Measurements from ENCODE around the gene POLR2J.
"Not testable (repeated sequence)": the region's sequence is repeated elsewhere in the genome, so short reads cannot be mapped to it uniquely, and the experiment has no call there.

POLR2J gene

GRCh38 chr7:102478314-102479208 lies at the start of gene POLR2J:
Gene POLR2J (minus strand): TSS chr7:102478922. CDS start chr7:102478860, 62 bp downstream.
- DNase-seq: peak; percentile 92

DNA sequence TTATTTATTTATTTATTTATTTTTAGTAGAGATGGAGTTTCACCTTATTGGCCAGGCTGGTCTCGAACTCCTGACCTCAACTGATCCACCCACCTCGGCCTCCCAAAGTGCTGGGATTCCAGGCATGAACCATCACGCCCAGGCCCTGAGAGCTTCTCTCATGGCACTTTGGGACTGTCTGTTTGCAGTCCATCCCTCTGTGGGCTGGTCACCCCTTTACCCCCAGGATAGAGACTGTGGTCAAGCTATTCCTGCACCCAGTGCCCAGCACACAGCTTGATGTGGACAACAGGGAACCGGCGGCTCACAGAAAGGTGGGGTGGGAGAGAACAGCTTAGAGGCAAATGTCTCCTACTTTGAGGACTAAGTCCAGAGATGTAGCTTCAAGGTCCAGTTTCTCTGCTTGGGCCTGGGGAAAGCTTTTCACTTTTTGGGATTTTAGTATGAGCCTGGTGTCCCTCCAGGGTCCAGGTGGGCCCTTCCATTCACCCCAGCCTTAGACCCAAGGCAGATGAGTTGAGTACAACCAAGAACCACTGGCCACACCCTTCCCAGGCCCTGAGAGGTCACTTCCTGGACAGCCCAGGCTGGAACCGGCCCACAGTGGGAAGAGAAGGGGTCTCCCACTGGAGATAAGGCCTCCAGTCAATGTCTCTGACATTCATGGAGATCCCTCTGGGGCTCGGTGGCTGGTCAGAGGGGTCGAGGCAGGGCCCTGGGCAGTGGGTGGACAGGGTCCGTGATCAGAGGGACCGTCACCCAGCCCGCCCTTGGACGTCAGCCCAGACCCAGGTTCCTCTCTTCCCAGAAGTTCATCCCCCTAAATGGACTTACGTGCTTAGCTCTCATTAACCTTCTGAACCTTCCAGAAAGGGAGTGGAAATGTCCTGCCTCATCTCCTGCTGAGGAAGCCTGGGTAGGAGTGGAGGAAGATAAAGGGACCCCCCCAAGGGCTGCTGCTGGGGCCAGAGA lies 49.4 kb upstream of the POLR2J start:
- DNase-seq: peak; percentile 20

DNA sequence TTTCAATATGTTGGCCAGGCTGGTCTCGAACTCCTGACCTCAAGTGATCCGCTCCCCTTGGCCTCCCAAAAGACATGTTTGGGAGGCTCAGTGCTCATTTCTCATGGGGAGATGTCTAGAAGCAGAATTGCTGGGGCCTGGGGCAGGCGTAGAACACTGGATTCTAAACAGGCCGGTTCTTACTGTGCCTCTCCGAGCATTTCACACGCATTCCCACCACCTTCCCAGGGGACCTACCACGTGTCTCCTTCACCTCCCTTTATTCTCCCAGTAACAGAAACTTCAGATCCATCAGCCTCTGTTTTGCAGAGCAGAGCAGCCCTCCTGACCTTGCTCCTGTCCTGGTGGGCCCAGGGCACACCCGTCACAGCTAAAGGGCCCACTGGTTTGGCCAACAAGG lies 48.5 kb upstream of the POLR2J start:
- not testable (repeated sequence) for DNase-seq

DNA sequence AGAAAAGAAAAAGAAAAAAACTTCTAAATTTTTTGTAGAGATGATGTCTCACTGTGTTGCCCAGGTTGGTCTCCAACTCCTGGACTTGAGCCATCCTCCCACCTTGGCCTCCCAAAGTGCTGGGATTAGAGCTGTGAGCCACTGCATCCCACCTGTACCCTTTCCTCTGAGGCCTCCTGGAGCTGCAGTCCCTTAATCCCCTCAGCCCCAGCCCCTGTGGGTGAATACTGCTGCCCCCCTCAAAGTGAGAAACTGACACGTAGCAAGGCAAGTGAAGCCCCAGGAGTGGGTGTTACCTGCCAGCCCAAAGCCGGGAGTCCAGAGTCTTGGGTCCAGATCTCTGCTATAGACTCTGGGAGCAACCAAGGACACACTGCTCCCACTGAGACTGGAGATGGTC lies 46.1 kb upstream of the POLR2J start:
- not testable (repeated sequence) for DNase-seq

GRCh38 chr7:102520797-102521196 lies 42.1 kb upstream of the POLR2J start:
- DNase-seq: not testable (repeated sequence)

DNA sequence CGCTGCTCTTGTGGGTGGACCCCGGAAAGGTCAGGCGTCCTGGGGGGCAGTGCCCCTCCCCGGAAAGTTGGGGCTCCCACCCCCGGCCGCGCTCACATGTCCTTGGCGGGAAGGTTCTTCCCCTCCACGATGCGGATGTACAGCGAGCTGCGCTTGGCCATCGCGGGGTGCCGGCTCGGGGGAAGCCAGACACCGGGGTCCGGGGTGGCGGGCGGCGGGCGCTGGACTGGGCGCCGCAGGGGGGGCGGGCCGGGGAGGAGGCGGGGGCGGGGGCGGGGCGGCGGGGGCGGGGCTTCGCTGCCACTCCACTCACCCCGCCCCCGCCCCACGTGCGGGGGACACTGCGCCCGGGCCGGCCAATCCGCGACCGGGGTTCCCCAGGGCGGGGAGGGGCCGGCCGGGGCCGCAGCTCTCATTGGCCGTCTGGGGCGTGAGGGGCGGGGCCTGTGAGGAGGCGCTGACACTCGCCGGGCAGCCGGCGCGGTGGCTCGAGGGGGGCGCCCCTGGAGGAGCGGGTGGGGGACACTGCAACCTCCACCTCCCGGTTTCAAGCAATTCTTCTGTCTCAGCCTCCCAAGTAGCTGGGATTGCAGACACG lies 38.9 kb upstream of the POLR2J start, which contains the start of gene RASA4B:
Gene RASA4B (minus strand): TSS at position 228 of the 598 bp plus-strand sequence. CDS start 67 bp downstream, at position 161.
- DNase-seq: not testable (repeated sequence)

GRCh38 chr7:102516951-102517350 lies 38.2 kb upstream of the POLR2J start:
- not testable (repeated sequence) for DNase-seq

DNA sequence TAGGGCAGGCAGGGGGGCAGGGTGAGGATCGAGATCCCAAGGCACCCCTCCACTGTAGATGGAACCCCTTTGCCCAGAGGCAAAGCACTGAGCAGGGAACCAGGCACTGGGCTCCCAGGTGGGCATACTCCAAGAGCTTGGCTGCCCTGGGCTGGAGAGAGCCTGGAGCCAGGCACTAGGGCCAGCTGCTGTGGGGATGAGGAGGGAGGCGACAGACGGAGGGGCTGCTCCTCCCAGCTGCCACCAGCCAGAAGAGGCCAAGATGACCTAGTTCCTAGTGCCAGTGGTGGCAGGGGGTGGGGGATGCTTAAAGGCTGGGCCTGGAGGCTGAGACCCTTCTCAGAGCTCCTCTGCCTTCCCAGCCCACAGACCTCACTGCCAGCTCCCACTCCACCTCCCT lies 37.2 kb upstream of the POLR2J start:
- DNase-seq: not testable (repeated sequence)

DNA sequence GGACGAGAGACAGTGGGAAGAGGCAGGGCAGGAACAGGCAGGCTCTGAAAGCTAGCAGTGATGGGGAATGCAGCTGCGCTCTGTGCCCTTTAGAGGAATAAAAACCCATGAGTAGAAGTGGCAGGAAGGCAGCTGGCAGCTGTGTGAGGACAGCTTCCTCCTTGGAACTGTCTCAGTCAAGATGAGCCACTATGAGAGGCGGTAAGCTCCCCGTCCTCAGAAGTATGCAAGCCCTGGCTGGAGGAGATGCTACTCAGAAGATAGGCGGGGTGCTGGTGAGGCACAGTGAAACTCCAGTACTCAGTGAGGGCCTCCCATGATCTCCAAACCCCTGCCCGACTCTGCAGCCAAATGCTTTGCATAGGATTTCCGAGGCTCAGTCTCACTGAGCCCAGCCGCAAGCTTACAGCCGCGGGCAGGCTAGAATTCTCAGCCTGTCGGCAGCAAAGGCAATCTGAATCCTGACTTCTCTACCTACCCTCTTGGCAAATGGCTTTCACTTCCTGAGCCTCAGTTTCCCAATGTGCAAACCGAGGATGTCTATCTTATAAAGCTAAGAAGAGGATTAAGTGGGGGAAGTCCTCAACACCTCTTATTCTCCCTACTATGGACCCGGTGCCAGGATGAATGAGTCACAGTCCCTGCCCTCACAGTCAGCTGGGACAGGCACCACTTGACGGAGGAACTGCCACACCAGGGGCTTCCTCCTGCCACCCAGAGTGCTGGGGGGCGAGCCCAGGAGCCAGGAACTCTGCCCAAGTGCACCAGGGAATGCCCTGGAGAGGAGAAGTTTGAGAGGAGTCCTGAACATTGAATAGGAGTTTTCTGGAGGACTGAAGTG lies 36.4 kb upstream of the POLR2J start:
- DNase-seq: not testable (repeated sequence)

GRCh38 chr7:102512642-102513221 lies 34.0 kb upstream of the POLR2J start:
- DNase-seq: not testable (repeated sequence)

DNA sequence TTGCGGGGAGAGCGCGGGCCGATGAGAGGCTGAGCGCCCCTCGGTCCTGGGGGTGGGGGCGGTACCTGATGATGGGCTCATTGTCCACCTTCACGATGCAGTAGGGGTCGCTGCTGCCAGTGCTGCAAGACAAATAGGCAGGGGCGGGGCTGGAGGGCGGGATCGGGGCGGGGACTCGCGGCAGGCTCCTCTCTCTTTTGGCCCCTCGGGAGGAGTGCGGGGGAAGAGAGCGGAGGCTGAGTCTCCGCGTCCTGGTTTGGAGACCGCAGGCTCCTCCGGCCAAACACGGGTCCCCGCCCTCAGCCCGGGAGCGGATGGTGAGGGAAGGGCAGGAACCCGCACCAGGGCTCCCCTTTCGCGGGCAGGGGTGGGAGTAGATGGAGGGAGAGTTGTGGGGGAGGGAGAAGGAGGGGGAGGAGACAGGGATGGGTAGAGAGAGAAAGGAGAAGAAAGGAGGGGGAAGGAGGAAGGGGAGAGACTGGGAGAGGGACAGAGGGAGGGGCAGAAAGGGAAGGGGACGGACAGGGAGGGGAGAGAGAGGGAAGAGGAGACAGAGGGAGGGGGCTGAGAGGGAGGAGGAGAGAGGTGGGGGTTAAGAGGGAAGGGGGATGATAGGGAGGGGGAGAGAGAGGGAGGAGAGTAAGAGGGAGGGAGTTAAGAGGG lies 33.3 kb upstream of the POLR2J start:
- DNase-seq: not testable (repeated sequence)

DNA sequence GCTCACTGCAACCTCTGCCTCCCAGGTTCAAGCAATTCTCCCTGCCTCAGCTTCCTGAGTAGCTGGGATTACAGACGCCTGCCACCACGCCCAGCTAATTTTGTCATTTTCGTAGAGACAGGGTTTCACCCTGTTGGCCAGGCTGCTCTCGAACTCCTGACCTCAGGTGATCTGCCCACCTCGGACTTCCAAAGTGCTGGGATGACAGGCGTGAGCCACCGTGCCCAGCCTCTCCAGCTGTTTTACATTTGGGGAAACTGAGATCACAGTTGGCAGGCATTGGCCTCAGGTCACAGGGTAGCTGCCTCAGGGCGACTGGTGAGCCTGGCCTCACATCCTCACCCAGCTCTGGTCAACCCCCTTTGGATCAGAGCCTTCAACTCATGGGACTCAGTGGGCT lies 31.9 kb upstream of the POLR2J start:
- not testable (repeated sequence) for DNase-seq

DNA sequence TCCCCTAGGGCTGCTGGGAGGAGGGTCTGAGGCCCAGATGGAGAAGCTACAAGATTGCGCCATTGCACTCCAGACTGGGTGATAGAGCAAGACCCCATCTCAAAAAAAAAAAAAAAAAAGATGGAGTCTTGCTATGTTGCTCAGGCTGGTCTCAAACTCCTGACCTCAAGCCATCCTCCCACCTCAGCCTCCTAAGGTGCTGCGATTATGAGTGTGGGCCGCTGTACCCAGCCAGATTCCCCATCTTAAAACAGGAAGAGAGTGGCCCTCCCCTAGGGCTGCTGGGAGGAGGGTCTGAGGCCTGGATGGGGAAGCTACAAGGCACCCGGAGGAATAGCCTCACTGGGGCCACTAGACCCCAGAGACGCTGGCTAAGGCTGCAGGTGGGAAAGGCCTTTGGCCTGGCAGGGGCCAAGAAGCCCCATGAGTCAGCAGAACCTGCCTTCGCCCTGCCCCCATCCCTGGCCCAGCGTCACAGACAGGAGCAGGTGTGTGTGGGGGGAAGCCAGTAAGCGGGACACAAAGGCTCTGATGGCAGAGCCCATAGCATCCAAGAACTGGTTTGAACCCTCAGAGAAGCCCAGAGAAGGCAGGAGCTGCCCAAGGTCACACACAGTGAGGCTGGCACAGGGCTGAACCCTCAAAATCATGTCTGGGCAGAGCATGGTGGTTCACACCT lies 28.8 kb upstream of the POLR2J start:
- not testable (repeated sequence) for DNase-seq

DNA sequence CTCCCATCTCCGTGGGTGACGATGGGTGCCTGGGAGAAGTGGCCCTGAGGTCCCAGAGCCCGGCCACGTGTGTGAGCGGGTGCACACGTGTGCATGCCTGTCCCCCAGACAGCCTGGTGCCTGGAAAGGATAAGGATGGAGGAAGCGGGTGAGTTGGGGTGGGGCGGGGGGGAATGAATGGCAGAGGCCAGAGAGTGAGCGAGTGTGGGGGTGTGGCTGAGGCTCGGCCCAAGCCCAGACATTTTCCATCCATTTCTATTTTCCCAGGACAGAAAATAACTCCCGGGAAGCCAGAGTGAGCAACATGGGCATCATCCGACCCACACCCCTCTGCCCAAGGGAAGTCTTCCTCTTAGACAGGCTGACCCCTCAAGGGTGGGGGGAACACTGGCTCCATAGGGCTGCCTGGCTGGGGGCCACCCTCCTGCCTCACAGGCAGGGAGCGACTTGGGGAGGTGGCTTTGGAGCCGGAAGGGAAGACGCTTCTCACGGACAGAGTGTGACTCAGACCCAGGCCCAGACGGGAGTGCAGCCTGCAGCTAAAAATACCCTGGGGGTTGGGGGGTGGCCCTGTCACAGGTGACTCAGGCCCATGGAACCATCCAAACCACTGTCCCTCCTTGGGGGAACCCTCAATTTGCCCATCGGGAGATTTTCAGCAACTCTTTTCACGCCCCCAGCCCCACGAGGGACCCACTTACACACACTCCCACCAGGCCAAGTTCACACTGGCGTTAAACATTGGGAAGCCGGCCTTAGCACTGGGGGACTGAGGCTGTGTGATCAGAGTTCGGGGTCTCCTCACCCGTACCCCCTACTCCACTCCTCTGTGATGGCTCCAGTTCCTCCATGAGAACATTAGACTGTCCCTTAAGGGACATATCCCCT lies 26.8 kb upstream of the POLR2J start:
- DNase-seq: not testable (repeated sequence)

- not testable (repeated sequence) for DNase-seq
Observed at GRCh38 chr7:102503141-102503540, 24.4 kb upstream of the POLR2J start.

GRCh38 chr7:102498321-102498720 lies 19.6 kb upstream of the POLR2J start:
- DNase-seq: not testable (repeated sequence)

GRCh38 chr7:102497308-102497707 lies 18.6 kb upstream of the POLR2J start:
- not testable (repeated sequence) for DNase-seq

GRCh38 chr7:102496861-102497260 lies 18.1 kb upstream of the POLR2J start:
- DNase-seq: not testable (repeated sequence)

Measured in stimulated activated CD8-positive, alpha-beta memory T cell treated with anti-CD3 and anti-CD28 coated beads, Interleukin-4, amount 100 ng/mL, for 48 hours (primary cell).